Neural cell (in vitro differentiated cells): ENCODE data around the gene SULF2.

Experiments used
- EZH2 ChIP-seq: fragments of 200-600, 300-800 bp; shearing (Covaris generic), sonication (generic); IDR thresholded peaks from 2 replicates; pipeline ENCODE4 v1.6.1; 2014; ENCODE audit warnings: antibody characterized with exemption, low read length, borderline replicate concordance, mild to moderate bottlenecking; ENCODE audit not compliant: insufficient read depth, poor library complexity, severe bottlenecking
- POLR2AphosphoS5 ChIP-seq: IDR thresholded peaks from 2 replicates; pipeline ENCODE4 v1.6.1; 2012
- REST ChIP-seq: IDR thresholded peaks from 2 replicates; pipeline ENCODE4 v1.6.1; 2012; ENCODE audit warnings: borderline replicate concordance
- TF ChIP-seq, protein P1 (sequence below): fragments of 450-650 bp; IDR thresholded peaks from 2 replicates; pipeline ENCODE4 v1.5.1; 2014; ENCODE audit warnings: antibody characterized with exemption, mild to moderate bottlenecking, moderate library complexity; ENCODE audit not compliant: poor library complexity, severe bottlenecking

GRCh38 chr20:47810721-47811347 is 25.6 kb upstream of the SULF2 start:
- TF ChIP-seq, protein P1, sequence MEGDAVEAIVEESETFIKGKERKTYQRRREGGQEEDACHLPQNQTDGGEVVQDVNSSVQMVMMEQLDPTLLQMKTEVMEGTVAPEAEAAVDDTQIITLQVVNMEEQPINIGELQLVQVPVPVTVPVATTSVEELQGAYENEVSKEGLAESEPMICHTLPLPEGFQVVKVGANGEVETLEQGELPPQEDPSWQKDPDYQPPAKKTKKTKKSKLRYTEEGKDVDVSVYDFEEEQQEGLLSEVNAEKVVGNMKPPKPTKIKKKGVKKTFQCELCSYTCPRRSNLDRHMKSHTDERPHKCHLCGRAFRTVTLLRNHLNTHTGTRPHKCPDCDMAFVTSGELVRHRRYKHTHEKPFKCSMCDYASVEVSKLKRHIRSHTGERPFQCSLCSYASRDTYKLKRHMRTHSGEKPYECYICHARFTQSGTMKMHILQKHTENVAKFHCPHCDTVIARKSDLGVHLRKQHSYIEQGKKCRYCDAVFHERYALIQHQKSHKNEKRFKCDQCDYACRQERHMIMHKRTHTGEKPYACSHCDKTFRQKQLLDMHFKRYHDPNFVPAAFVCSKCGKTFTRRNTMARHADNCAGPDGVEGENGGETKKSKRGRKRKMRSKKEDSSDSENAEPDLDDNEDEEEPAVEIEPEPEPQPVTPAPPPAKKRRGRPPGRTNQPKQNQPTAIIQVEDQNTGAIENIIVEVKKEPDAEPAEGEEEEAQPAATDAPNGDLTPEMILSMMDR, result no peak
- TF ChIP-seq REST, result no peak
- no peak for TF ChIP-seq EZH2
- TF ChIP-seq POLR2AphosphoS5, result no peak
